CD14-positive monocyte (primary cell): Measurements from ENCODE around the gene RAB26. TPM values are rescaled to one million over a fixed set of nuclear protein-coding genes. Genes with fewer than 3 reads are reported as not detected.

Experiments used
- DNase-seq, 3 donors: peaks; one replicate each; pipeline ENCODE4 v3.0.0-alpha.2; 2011 to 2022
- H2AFZ ChIP-seq: 2 replicates; pipeline ENCODE4 v1.6.0; 2012; ENCODE audit warnings: mild to moderate bottlenecking, low read depth, low read length, inconsistent platforms; ENCODE audit not compliant: insufficient read depth, poor library complexity, severe bottlenecking
- H3K27ac ChIP-seq, 2 donors: 1 replicate in 1 of 2; 2 replicates in 1 of 2; pipeline ENCODE4 v1.5.1; 2012 to 2013; ENCODE audit warnings: low read length in 2 of 2, control low read depth in 1 of 2, inconsistent platforms in 1 of 2, low read depth in 1 of 2, mild to moderate bottlenecking in 1 of 2
- H3K27me3 ChIP-seq, 2 donors: one replicate each; pipeline versions ENCODE4 v1.6.0 to v1.6.1; 2011 to 2013; ENCODE audit warnings: low read length in 2 of 2; ENCODE audit not compliant: control insufficient read depth in 2 of 2, insufficient read depth in 2 of 2
- H3K36me3 ChIP-seq, 2 donors: replicated peaks in 1 of 2; 1 replicate in 1 of 2; 2 replicates in 1 of 2; pipeline versions ENCODE4 v1.5.1 to v1.6.1; 2012 to 2013; ENCODE audit warnings: low read length in 2 of 2, control low read depth in 1 of 2, inconsistent platforms in 1 of 2, mild to moderate bottlenecking in 1 of 2; ENCODE audit not compliant: insufficient read depth in 2 of 2, control insufficient read depth in 1 of 2
- H3K4me1 ChIP-seq, 2 donors: 1 replicate in 1 of 2; 2 replicates in 1 of 2; pipeline versions ENCODE4 v1.5.1 to v1.6.1; 2012 to 2013; ENCODE audit warnings: low read length in 2 of 2, control low read depth in 1 of 2, inconsistent platforms in 1 of 2, mild to moderate bottlenecking in 1 of 2, moderate library complexity in 1 of 2; ENCODE audit not compliant: insufficient read depth in 2 of 2, control insufficient read depth in 1 of 2
- H3K4me2 ChIP-seq: replicated peaks from 2 replicates; pipeline ENCODE3; 2012; ENCODE audit warnings: low read length, moderate library complexity, mild to moderate bottlenecking; ENCODE audit not compliant: poor library complexity, severe bottlenecking; ENCODE audit errors: extremely low read depth
- H3K4me3 ChIP-seq, 3 experiments: fragments of 200-600 bp in 1 of 3; sonication (generic) in 1 of 3; replicated peaks in 1 of 3; 1 replicate in 2 of 3; 2 replicates in 1 of 3; pipeline ENCODE4 v1.5.1; 2011 to 2013; ENCODE audit warnings: low read length in 3 of 3, mild to moderate bottlenecking in 3 of 3, control low read depth in 2 of 3, low read depth in 2 of 3, inconsistent platforms in 1 of 3, moderate library complexity in 1 of 3
- H3K79me2 ChIP-seq: 2 replicates; pipeline ENCODE4 v1.6.0; 2012; ENCODE audit warnings: mild to moderate bottlenecking, control low read depth, inconsistent platforms, low read length, moderate library complexity; ENCODE audit not compliant: insufficient read depth
- H3K9ac ChIP-seq: 2 replicates; pipeline ENCODE4 v1.6.0; 2017; ENCODE audit warnings: low read length, mild to moderate bottlenecking; ENCODE audit not compliant: insufficient read depth, poor library complexity, severe bottlenecking
- H3K9me3 ChIP-seq, 2 donors: replicated peaks in 1 of 2; 1 replicate in 1 of 2; 2 replicates in 1 of 2; pipeline versions ENCODE4 v1.5.1 to v1.6.1; 2012 to 2013; ENCODE audit warnings: low read length in 2 of 2, control low read depth in 1 of 2; ENCODE audit not compliant: control insufficient read depth in 1 of 2, insufficient read depth in 1 of 2
- H4K20me1 ChIP-seq: 2 replicates; pipeline ENCODE4 v1.6.0; 2012; ENCODE audit warnings: mild to moderate bottlenecking, low read length, control low read depth, moderate library complexity; ENCODE audit not compliant: insufficient read depth
- H3K27ac Mint-ChIP-seq, 7 donors: one replicate each; pipeline ENCODE4 v1.8.0; 2020; ENCODE audit warnings: mild to moderate bottlenecking in 7 of 7, mixed read lengths in 7 of 7, moderate library complexity in 6 of 7, inconsistent platforms in 2 of 7
- H3K27me3 Mint-ChIP-seq, 3 donors: one replicate each; pipeline ENCODE4 v1.8.0; 2021 to 2022; ENCODE audit warnings: low read depth in 3 of 3, mild to moderate bottlenecking in 3 of 3, mixed read lengths in 3 of 3, moderate library complexity in 3 of 3, inconsistent platforms in 1 of 3
- H3K36me3 Mint-ChIP-seq, 2 donors: one replicate each; pipeline ENCODE4 v1.8.0; 2020; ENCODE audit warnings: mixed read lengths in 2 of 2, inconsistent platforms in 1 of 2, mild to moderate bottlenecking in 1 of 2
- H3K4me1 Mint-ChIP-seq: one replicate; pipeline ENCODE4 v1.8.0; 2020; ENCODE audit warnings: mild to moderate bottlenecking, mixed read lengths
- H3K4me3 Mint-ChIP-seq, 2 donors: one replicate each; pipeline ENCODE4 v1.8.0; 2020; ENCODE audit warnings: mild to moderate bottlenecking in 2 of 2, mixed read lengths in 2 of 2, moderate library complexity in 1 of 2
- H3K9me3 Mint-ChIP-seq, 7 donors: one replicate each; pipeline ENCODE4 v1.8.0; 2020 to 2022; ENCODE audit warnings: mixed read lengths in 7 of 7, mild to moderate bottlenecking in 6 of 7, moderate library complexity in 6 of 7, inconsistent platforms in 2 of 7
- WGBS: methylation state at CpG from one replicate; pipeline ENCODE4 v1.1.5; 2013; ENCODE audit warnings: missing lambda C conversion rate; ENCODE audit not compliant: insufficient coverage; 5-methylcytosine and 5-hydroxymethylcytosine counted together
- intact Hi-C, 2 donors: fragments of 100-400 bp; cut with micrococcal nuclease; formaldehyde crosslinking; loops; one replicate each; pipeline versions ENCODE4 v1.15.0 to v1.15.1; 2023
- polyA plus RNA-seq, 3 donors: library from polyadenylated mRNA; depleted of rRNA in 1 of 3; unstranded in 2 of 3; stranded (reverse) in 1 of 3; fragments of 300-500 nt in 2 of 3; fragments of >200 nt in 1 of 3; fragmentation: Illumina TruSeq in 2 of 3; gene quantifications; 1 replicate in 2 of 3; 2 replicates in 1 of 3; pipeline ENCODE4 v1.2.3, GENCODE V29; 2012 to 2021
- TF ChIP-seq, protein P1 (sequence below): fragments of 200-600 bp; IDR thresholded peaks from one replicate; pipeline ENCODE4 v1.8.0; 2022; ENCODE audit warnings: antibody characterized with exemption, mild to moderate bottlenecking

The RAB26 gene
- polyA plus RNA-seq, 3 donors = not detected

DNA sequence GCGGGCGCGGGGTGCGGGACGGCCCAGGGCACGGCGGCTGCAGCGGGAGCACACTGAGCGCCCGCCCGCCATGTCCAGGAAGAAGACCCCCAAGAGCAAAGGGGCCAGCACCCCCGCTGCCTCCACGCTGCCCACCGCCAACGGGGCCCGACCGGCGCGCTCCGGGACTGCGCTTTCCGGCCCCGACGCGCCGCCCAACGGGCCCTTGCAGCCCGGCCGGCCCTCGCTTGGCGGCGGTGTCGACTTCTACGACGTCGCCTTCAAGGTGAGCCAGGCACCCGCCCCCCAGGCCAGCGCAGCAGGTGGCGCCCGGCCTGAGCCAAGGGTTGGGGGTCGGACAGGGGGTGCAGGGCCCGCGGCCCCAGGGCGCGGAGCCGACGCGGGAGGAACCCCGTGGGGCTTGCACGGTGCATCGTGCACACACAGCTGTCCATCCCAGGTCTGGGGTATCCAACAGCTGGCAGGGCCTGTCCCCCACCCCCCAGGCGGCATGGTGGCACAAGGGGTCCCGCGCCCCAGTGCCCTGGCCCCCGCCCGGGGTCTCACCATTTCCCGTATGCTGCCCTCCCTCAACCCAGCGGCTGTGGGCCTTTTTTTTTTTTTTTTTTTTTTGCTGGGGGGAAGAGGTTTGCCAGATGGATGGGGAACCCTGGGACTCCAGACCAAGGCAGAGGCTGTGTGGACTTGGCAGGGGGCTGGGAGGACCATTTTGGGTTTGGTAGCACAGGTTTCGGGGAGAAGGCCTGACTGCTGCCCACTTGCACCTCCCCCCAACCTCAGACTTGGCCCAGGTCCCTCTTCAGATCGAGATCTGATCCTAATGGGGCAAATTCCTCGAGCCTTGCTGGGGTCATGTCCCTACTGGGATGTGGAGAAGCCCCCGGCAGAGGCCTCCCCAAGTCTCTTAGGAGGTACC lies 547 bp downstream of the RAB26 start:
- H3K36me3 ChIP-seq = peaks cover 3 to 9% of the 10 kb centered on the region in 2 donors
- TF ChIP-seq, protein P1, sequence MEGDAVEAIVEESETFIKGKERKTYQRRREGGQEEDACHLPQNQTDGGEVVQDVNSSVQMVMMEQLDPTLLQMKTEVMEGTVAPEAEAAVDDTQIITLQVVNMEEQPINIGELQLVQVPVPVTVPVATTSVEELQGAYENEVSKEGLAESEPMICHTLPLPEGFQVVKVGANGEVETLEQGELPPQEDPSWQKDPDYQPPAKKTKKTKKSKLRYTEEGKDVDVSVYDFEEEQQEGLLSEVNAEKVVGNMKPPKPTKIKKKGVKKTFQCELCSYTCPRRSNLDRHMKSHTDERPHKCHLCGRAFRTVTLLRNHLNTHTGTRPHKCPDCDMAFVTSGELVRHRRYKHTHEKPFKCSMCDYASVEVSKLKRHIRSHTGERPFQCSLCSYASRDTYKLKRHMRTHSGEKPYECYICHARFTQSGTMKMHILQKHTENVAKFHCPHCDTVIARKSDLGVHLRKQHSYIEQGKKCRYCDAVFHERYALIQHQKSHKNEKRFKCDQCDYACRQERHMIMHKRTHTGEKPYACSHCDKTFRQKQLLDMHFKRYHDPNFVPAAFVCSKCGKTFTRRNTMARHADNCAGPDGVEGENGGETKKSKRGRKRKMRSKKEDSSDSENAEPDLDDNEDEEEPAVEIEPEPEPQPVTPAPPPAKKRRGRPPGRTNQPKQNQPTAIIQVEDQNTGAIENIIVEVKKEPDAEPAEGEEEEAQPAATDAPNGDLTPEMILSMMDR = no peak
- H3K4me1 ChIP-seq = peaks cover 30 to 40% of the 10 kb centered on the region in 2 donors
- H3K9ac ChIP-seq = peak overlapping the region; percentile 27
- peak overlapping the region in 1 of 3 experiments; percentile 64 for H3K4me3 ChIP-seq
- intact Hi-C loops = loop anchor here in 1 of 2 donors (5.0 kb wide), 1 partner anchor 122 kb away; the partner anchor contains the start of gene NHERF2
- no peak for DNase-seq
- H2AFZ ChIP-seq = peak overlapping the region; percentile 46
- H3K9me3 ChIP-seq = no peaks in the 10 kb centered on the region
- H3K27me3 Mint-ChIP-seq = peaks cover 15 to 38% (median 19%) of the 10 kb centered on the region in 3 donors
- WGBS = under 1% methylated on average over 53 of the region's 62 CpGs
- peaks cover 38% of the 10 kb centered on the region for H3K4me1 Mint-ChIP-seq
- peaks cover 0 to 6% (median 0%) of the 10 kb centered on the region in 7 donors for H3K9me3 Mint-ChIP-seq
- H3K27ac ChIP-seq = no peak overlapping the region
- no peak overlapping the region for H3K27ac Mint-ChIP-seq
- peak overlapping the region; percentile 83 for H3K4me2 ChIP-seq
- peaks cover 23% of the 10 kb centered on the region for H3K79me2 ChIP-seq
- peaks cover 10 to 18% of the 10 kb centered on the region in 2 donors for H3K36me3 Mint-ChIP-seq
- H4K20me1 ChIP-seq = peaks cover 53% of the 10 kb centered on the region
- H3K4me3 Mint-ChIP-seq = peak overlapping the region; percentile 43 to 70
- H3K27me3 ChIP-seq = peaks cover 0 to 24% of the 10 kb centered on the region in 2 donors

GRCh38 chr16:2149630-2150417 lies 1.4 kb downstream of the RAB26 start:
- H3K4me3 Mint-ChIP-seq = peak overlapping the region in 1 of 2 donors; percentile 70
- TF ChIP-seq, protein P1 = no peak
- H3K4me1 ChIP-seq = peaks cover 38 to 49% of the 10 kb centered on the region in 2 donors
- H3K27me3 Mint-ChIP-seq = peaks cover 13 to 35% (median 15%) of the 10 kb centered on the region in 3 donors
- H3K27ac Mint-ChIP-seq = no peak overlapping the region
- H3K79me2 ChIP-seq = peaks cover 32% of the 10 kb centered on the region
- peak overlapping the region; percentile 83 for H3K4me2 ChIP-seq
- H3K36me3 ChIP-seq = peaks cover 3 to 9% of the 10 kb centered on the region in 2 donors
- H3K27me3 ChIP-seq = peaks cover 0 to 24% of the 10 kb centered on the region in 2 donors
- WGBS = 73% methylated on average over 23 of the region's 24 CpGs
- no peaks in the 10 kb centered on the region for H3K9me3 ChIP-seq
- peak overlapping the region in 1 of 3 experiments; percentile 64 for H3K4me3 ChIP-seq
- intact Hi-C loops = loop anchor here (5.0 to 10.0 kb wide), 6 partner anchors 123 to 355 kb away; partner anchors contain the start of genes ZNF598 (in 2 of the 2), MSRB1 (in 1 of the 2) and NHERF2 (in 1 of the 2)
- no peak overlapping the region for H3K27ac ChIP-seq
- no peak overlapping the region for H3K9ac ChIP-seq
- H3K4me1 Mint-ChIP-seq = peaks cover 47% of the 10 kb centered on the region
- H3K36me3 Mint-ChIP-seq = peaks cover 10 to 18% of the 10 kb centered on the region in 2 donors
- DNase-seq = no peak
- peaks cover 0 to 6% (median 0%) of the 10 kb centered on the region in 7 donors for H3K9me3 Mint-ChIP-seq
- peaks cover 61% of the 10 kb centered on the region for H4K20me1 ChIP-seq
- H2AFZ ChIP-seq = no peak overlapping the region
